Measurements from ENCODE around the gene CDC37L1.
"Not testable (repeated sequence)": the region's sequence is repeated elsewhere in the genome, so short reads cannot be mapped to it uniquely, and the experiment has no call there.

Gene CDC37L1

GRCh38 chr9:4654538-4654937, 24.8 kb upstream of the CDC37L1 start:
- Histone ChIP-seq H3K9me3 (ENCODE audit: insufficient read depth, low read length) (no peaks in the 10 kb centered on the region), H3K4me3 (ENCODE audit: insufficient read depth, low read length, poor library complexity, severe bottlenecking) (no peak overlapping the region), H3K79me2 (ENCODE audit: insufficient read depth, low read length) (no peaks in the 10 kb centered on the region), H3K9me2 (replicated peaks; ENCODE audit: insufficient read depth, low read length) (no peaks in the 10 kb centered on the region), H3K27ac (ENCODE audit: low read depth, low read length) (no peak overlapping the region), H3F3A (ENCODE audit: insufficient read depth) (no peaks in the 10 kb centered on the region), H2AFZ (ENCODE audit: low read depth, low read length, severe bottlenecking) (no peak overlapping the region), H3K9ac (ENCODE audit: low read length) (no peak overlapping the region), H3K27me3 (ENCODE audit: low read length) (no peaks in the 10 kb centered on the region), H3K36me3 (ENCODE audit: low read length) (no peaks in the 10 kb centered on the region), H3K4me2 (ENCODE audit: low read depth, low read length, poor library complexity, severe bottlenecking) (no peak overlapping the region), H4K20me1 (ENCODE audit: low read depth, low read length) (no peaks in the 10 kb centered on the region)
- no peak for TF ChIP-seq EZH2phosphoT487 (conservative IDR thresholded peaks at IDR 0.05; ENCODE audit: low read length)
- TF ChIP-seq, protein P1, sequence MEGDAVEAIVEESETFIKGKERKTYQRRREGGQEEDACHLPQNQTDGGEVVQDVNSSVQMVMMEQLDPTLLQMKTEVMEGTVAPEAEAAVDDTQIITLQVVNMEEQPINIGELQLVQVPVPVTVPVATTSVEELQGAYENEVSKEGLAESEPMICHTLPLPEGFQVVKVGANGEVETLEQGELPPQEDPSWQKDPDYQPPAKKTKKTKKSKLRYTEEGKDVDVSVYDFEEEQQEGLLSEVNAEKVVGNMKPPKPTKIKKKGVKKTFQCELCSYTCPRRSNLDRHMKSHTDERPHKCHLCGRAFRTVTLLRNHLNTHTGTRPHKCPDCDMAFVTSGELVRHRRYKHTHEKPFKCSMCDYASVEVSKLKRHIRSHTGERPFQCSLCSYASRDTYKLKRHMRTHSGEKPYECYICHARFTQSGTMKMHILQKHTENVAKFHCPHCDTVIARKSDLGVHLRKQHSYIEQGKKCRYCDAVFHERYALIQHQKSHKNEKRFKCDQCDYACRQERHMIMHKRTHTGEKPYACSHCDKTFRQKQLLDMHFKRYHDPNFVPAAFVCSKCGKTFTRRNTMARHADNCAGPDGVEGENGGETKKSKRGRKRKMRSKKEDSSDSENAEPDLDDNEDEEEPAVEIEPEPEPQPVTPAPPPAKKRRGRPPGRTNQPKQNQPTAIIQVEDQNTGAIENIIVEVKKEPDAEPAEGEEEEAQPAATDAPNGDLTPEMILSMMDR (IDR thresholded peaks at IDR 0.05; ENCODE audit: insufficient read depth, low read length, poor library complexity, severe bottlenecking), result no peak

DNA sequence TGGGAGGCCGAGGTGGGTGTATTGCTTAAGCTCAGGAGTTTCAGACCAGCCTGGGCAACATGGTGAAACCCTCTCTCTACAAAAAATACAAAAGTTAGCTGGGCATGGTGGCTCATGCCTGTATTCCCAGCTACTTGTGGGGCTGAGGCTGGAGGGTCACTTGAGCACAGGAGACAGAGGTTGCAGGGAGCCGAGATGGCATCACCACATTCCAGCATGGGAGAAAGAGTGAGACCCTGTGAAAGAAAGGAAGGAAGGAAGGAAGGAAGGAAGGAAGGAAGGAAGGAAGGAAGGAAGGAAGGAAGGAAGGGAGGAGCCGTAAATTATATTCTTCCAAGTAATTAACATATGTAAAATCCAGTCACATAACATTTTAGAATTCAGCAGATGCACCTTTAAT, 23.2 kb upstream of the CDC37L1 start:
- not testable (repeated sequence) for H3K27ac ChIP-seq (ENCODE audit: low read depth, low read length); H3K4me2 ChIP-seq (ENCODE audit: low read depth, low read length, poor library complexity, severe bottlenecking); H3K27me3 ChIP-seq (ENCODE audit: low read length); H3K36me3 ChIP-seq (ENCODE audit: low read length); H3K9me2 ChIP-seq (replicated peaks; ENCODE audit: insufficient read depth, low read length); H3K9ac ChIP-seq (ENCODE audit: low read length); H3F3A ChIP-seq (ENCODE audit: insufficient read depth); H4K20me1 ChIP-seq (ENCODE audit: low read depth, low read length); H2AFZ ChIP-seq (ENCODE audit: low read depth, low read length, severe bottlenecking); H3K9me3 ChIP-seq (ENCODE audit: insufficient read depth, low read length); H3K4me3 ChIP-seq (ENCODE audit: insufficient read depth, low read length, poor library complexity, severe bottlenecking); H3K79me2 ChIP-seq (ENCODE audit: insufficient read depth, low read length)

GRCh38 chr9:4656621-4657020, 22.7 kb upstream of the CDC37L1 start:
- TF ChIP-seq, protein P1 (IDR thresholded peaks at IDR 0.05; ENCODE audit: insufficient read depth, low read length, poor library complexity, severe bottlenecking), result no peak
- no peak for TF ChIP-seq EZH2phosphoT487 (conservative IDR thresholded peaks at IDR 0.05; ENCODE audit: low read length)
- no peak overlapping the region for H3K4me2 ChIP-seq (ENCODE audit: low read depth, low read length, poor library complexity, severe bottlenecking)

DNA sequence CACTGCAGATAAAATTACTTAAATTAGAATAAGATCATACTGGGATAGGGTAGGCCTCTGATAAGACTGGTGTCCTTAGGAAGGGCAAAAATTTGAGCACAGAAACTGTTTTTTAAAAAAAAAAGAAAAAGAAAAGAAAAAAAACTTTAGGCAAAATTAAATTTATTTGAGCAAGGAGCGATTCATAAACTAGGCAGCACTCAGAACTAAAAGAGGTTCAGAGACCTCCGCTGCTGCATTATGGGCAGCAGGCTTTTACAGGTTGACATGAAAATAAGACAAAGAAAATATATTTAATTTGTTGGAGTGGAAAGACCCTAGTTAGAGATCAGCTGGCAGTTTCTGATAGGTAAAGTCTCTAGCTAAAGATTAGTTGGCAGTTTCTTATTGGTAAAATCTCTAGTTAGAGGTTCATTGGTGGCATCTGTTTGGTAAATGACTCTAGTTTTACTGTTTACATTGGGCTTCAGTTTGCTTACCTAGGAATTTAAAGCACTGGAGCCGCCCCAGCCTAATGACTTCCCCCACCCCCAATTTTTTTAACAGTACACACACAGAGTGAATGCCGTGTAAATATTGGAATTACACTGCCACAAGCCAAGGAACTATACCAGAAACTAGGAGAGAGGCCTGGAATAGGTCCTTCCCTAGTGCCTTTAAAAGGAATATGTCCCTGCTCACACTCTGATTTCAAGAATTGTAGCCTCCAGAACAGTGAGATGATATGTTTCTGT, 21.8 kb upstream of the CDC37L1 start:
- H3K9ac ChIP-seq (ENCODE audit: low read length), result no peak overlapping the region
- no peak overlapping the region for H3K27ac ChIP-seq (ENCODE audit: low read depth, low read length)
- H3K79me2 ChIP-seq (ENCODE audit: insufficient read depth, low read length), result no peaks in the 10 kb centered on the region
- H3K9me2 ChIP-seq (replicated peaks; ENCODE audit: insufficient read depth, low read length), result no peaks in the 10 kb centered on the region
- no peaks in the 10 kb centered on the region for H3K36me3 ChIP-seq (ENCODE audit: low read length)
- no peaks in the 10 kb centered on the region for H3F3A ChIP-seq (ENCODE audit: insufficient read depth)
- no peak overlapping the region for H3K4me2 ChIP-seq (ENCODE audit: low read depth, low read length, poor library complexity, severe bottlenecking)
- H4K20me1 ChIP-seq (ENCODE audit: low read depth, low read length), result no peaks in the 10 kb centered on the region
- no peaks in the 10 kb centered on the region for H3K27me3 ChIP-seq (ENCODE audit: low read length)
- no peak overlapping the region for H3K4me3 ChIP-seq (ENCODE audit: insufficient read depth, low read length, poor library complexity, severe bottlenecking)
- TF ChIP-seq, protein P1 (IDR thresholded peaks at IDR 0.05; ENCODE audit: insufficient read depth, low read length, poor library complexity, severe bottlenecking), result no peak
- no peak for TF ChIP-seq EZH2phosphoT487 (conservative IDR thresholded peaks at IDR 0.05; ENCODE audit: low read length)
- H2AFZ ChIP-seq (ENCODE audit: low read depth, low read length, severe bottlenecking), result no peak overlapping the region
- no peaks in the 10 kb centered on the region for H3K9me3 ChIP-seq (ENCODE audit: insufficient read depth, low read length)

More at GRCh38 chr9:4656621-4657020, 22.7 kb upstream of the CDC37L1 start:
- H3K4me3 ChIP-seq (ENCODE audit: insufficient read depth, low read length, poor library complexity, severe bottlenecking), result no peak overlapping the region
- no peaks in the 10 kb centered on the region for H4K20me1 ChIP-seq (ENCODE audit: low read depth, low read length)
- H3K9me3 ChIP-seq (ENCODE audit: insufficient read depth, low read length), result no peaks in the 10 kb centered on the region
- no peak overlapping the region for H3K9ac ChIP-seq (ENCODE audit: low read length)
- H3K27ac ChIP-seq (ENCODE audit: low read depth, low read length), result no peak overlapping the region
- no peaks in the 10 kb centered on the region for H3K9me2 ChIP-seq (replicated peaks; ENCODE audit: insufficient read depth, low read length)
- H3K36me3 ChIP-seq (ENCODE audit: low read length), result no peaks in the 10 kb centered on the region
- no peaks in the 10 kb centered on the region for H3F3A ChIP-seq (ENCODE audit: insufficient read depth)
- no peak overlapping the region for H2AFZ ChIP-seq (ENCODE audit: low read depth, low read length, severe bottlenecking)
- H3K27me3 ChIP-seq (ENCODE audit: low read length), result no peaks in the 10 kb centered on the region
- H3K79me2 ChIP-seq (ENCODE audit: insufficient read depth, low read length), result no peaks in the 10 kb centered on the region

- H3K4me3 ChIP-seq (ENCODE audit: insufficient read depth, low read length, poor library complexity, severe bottlenecking); H3F3A ChIP-seq (ENCODE audit: insufficient read depth); H3K27ac ChIP-seq (ENCODE audit: low read depth, low read length); H3K4me2 ChIP-seq (ENCODE audit: low read depth, low read length, poor library complexity, severe bottlenecking); H4K20me1 ChIP-seq (ENCODE audit: low read depth, low read length); H3K9me3 ChIP-seq (ENCODE audit: insufficient read depth, low read length); H3K79me2 ChIP-seq (ENCODE audit: insufficient read depth, low read length); H3K9ac ChIP-seq (ENCODE audit: low read length); H3K36me3 ChIP-seq (ENCODE audit: low read length); H3K27me3 ChIP-seq (ENCODE audit: low read length); H2AFZ ChIP-seq (ENCODE audit: low read depth, low read length, severe bottlenecking); H3K9me2 ChIP-seq (replicated peaks; ENCODE audit: insufficient read depth, low read length): not testable (repeated sequence)
Measured at GRCh38 chr9:4660665-4661064, 18.7 kb upstream of the CDC37L1 start.
